ENCODE results near the gene UPK3A.
"Not testable (repeated sequence)": the region's sequence is repeated elsewhere in the genome, so short reads cannot be mapped to it uniquely, and the experiment has no call there.

Gene UPK3A

DNA sequence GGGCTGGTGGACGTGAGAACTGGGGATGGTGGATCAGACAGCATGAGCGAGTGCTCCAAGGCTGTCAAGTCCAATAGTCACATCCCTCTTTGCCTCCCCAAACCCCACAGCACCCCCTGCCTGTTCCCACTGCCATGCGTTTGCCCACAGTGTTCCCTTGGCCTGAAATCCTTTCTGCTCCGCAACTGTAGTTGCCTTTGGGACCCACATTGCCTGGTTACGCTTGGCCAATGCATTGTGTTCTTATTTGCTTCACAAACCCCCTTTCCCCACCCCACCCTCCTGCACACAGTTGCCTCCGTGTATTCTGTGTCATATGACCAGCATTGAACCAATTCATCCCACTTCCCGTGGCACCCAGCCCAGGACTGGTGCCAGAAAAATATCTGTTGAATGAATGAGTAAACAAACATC lies 42.0 kb upstream of the UPK3A start:
- peaks cover 15% of the 10 kb centered on the region for H3K4me1 ChIP-seq (ENCODE audit: control insufficient read depth, low read depth, low read length)
- H3K9ac ChIP-seq (ENCODE audit: low read length), result no peak overlapping the region
- H3K36me3 ChIP-seq (ENCODE audit: control insufficient read depth, low read depth, low read length), result no peaks in the 10 kb centered on the region
- H3K9me3 ChIP-seq (ENCODE audit: control insufficient read depth, low read depth, low read length), result no peaks in the 10 kb centered on the region
- H3K27me3 ChIP-seq (ENCODE audit: control insufficient read depth, insufficient read depth, low read length), result peaks cover 18% of the 10 kb centered on the region
- no peak overlapping the region for H3K4me3 ChIP-seq (ENCODE audit: low read length)
- no peak overlapping the region for H3K27ac ChIP-seq (ENCODE audit: low read length)

DNA sequence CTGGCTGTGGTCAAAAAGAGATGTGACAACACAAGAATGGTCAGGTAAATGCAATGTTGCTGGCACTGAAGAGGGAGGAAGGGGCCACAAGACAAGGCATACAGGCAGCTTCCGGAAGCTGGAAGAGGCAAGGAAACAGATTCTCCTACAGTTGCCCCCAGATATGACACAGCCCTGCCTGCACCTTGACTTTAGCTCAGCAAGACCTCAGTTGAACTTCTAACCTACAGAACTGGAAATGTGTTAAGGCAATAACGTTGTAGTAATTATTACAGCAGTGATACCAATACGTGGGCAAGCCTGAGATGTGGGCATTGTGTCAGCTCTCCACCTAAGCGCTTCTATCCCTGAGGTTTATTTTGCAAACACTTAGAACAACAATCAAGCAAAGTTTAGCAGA lies 39.8 kb upstream of the UPK3A start:
- H3K27me3 ChIP-seq (ENCODE audit: control insufficient read depth, insufficient read depth, low read length), result peaks cover 14% of the 10 kb centered on the region
- H3K9ac ChIP-seq (ENCODE audit: low read length), result no peak overlapping the region
- H3K36me3 ChIP-seq (ENCODE audit: control insufficient read depth, low read depth, low read length), result no peaks in the 10 kb centered on the region
- H3K4me3 ChIP-seq (ENCODE audit: low read length), result no peak overlapping the region
- no peaks in the 10 kb centered on the region for H3K9me3 ChIP-seq (ENCODE audit: control insufficient read depth, low read depth, low read length)
- no peak overlapping the region for H3K27ac ChIP-seq (ENCODE audit: low read length)
- peaks cover 5% of the 10 kb centered on the region for H3K4me1 ChIP-seq (ENCODE audit: control insufficient read depth, low read depth, low read length)

DNA sequence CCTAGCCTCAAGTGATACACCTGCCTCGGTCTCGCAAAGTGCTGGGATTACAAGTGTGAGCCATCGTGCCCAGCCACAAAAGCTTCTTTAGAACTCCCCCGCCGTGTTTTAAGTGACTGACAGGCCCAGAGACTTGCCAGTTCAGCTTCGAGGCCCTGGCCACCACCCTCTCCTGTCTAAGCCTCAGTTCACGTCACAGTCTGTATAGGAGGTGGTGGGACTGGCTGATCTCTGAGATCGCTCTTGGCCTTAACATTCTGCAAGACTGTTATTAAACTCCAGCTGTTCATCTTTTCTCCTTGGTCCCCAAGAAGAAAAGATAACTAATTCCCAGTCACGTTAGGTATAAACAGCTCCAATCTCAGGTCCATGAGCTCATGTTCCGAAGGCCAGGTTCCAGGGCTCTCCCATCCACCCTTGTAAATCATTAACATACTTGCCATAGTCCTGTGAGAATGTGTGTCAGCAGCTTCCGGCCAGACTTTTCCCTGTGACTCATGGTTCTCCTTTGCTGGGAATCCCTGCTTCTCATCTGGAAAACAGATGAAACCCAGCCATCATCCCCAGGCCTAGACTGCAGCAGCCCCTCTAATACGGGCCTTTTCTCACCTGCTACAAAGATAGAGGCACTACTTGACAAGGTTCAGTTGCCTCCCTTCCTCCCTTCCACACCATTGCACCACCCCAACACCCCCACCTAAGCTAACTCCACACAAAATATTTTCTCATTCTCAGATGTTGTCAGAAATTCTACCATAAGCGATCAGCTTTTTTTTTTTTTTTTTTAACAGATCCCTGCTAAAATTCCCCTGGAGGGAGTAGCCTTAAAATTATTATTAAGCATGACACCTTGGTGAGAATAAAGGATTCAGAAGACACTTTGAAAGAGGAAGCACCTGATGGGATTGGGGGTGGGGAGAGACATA lies 38.4 kb upstream of the UPK3A start:
- Histone ChIP-seq H3K27ac (ENCODE audit: low read length) (no peak overlapping the region), H3K4me1 (ENCODE audit: control insufficient read depth, low read depth, low read length) (peaks cover 3% of the 10 kb centered on the region)

DNA sequence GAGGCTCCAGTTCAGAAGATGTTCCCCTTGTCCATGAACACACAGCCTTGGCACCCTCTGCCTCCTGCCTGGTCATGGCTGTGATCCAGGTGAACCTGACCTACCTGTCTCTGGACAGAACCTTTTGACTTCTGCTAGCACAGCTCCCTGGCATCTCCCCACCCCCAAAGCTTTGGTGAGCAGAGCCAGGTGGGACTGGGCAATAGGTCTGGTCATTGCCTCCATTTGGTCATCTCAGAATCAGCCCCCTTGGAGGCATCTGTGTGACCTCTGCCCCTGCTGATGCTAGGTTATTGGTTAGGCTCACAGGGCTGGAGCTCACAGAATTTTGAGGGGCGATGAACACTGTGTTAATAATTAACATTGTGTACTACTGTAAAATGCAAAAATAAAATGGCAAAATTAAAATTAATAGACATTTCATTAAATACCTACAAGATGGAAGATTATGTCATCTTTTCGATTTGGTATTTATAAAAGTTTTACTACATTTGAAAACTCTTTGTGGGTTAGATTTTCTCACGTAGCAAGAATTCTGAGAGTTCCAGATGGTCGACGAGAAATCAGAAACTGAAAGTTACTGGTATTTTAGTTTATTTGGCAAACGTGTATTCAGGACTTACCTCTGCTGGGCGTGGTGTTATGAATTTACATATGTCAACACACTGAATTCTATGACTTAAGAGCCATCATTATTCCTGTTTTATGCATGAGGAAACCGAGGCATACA lies 35.8 kb upstream of the UPK3A start:
- no peaks in the 10 kb centered on the region for H3K4me1 ChIP-seq (ENCODE audit: control insufficient read depth, low read depth, low read length)
- H3K9ac ChIP-seq (ENCODE audit: low read length), result no peak overlapping the region
- no peaks in the 10 kb centered on the region for H3K9me3 ChIP-seq (ENCODE audit: control insufficient read depth, low read depth, low read length)
- no peaks in the 10 kb centered on the region for H3K27me3 ChIP-seq (ENCODE audit: control insufficient read depth, insufficient read depth, low read length)
- H3K27ac ChIP-seq (ENCODE audit: low read length), result no peak overlapping the region
- H3K36me3 ChIP-seq (ENCODE audit: control insufficient read depth, low read depth, low read length), result no peaks in the 10 kb centered on the region
- H3K4me3 ChIP-seq (ENCODE audit: low read length), result no peak overlapping the region

More for the DNA sequence above, 38.4 kb upstream of the UPK3A start:
- H3K4me3 ChIP-seq (ENCODE audit: low read length), result no peak overlapping the region
- H3K9ac ChIP-seq (ENCODE audit: low read length), result no peak overlapping the region
- no peaks in the 10 kb centered on the region for H3K9me3 ChIP-seq (ENCODE audit: control insufficient read depth, low read depth, low read length)
- no peaks in the 10 kb centered on the region for H3K36me3 ChIP-seq (ENCODE audit: control insufficient read depth, low read depth, low read length)
- peaks cover 9% of the 10 kb centered on the region for H3K27me3 ChIP-seq (ENCODE audit: control insufficient read depth, insufficient read depth, low read length)

DNA sequence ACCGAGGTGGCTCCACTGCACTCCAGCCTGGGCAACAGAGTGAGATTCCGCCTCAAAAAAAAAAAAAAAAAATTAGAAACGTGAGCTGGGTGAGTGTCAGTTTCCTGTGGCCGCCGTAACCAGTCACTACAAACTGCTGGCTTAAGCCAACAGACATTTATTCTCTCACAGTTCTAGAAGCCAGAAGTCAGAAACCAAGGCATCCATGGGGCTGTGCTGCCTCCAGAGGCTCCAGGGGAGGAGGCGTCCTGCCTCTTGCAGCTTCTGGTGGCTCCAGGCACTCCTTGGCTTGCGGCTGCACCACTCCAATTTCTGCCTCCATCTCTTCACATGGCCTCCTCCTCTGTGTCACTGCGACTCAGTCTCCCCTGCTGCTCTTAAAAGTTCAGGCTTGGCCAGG lies 32.9 kb upstream of the UPK3A start:
- Histone ChIP-seq H3K27me3 (ENCODE audit: control insufficient read depth, insufficient read depth, low read length) (no peaks in the 10 kb centered on the region), H3K4me3 (ENCODE audit: low read length) (no peak overlapping the region), H3K9ac (ENCODE audit: low read length) (no peak overlapping the region), H3K4me1 (ENCODE audit: control insufficient read depth, low read depth, low read length) (no peaks in the 10 kb centered on the region), H3K9me3 (ENCODE audit: control insufficient read depth, low read depth, low read length) (no peaks in the 10 kb centered on the region), H3K27ac (ENCODE audit: low read length) (no peak overlapping the region), H3K36me3 (ENCODE audit: control insufficient read depth, low read depth, low read length) (no peaks in the 10 kb centered on the region)

DNA sequence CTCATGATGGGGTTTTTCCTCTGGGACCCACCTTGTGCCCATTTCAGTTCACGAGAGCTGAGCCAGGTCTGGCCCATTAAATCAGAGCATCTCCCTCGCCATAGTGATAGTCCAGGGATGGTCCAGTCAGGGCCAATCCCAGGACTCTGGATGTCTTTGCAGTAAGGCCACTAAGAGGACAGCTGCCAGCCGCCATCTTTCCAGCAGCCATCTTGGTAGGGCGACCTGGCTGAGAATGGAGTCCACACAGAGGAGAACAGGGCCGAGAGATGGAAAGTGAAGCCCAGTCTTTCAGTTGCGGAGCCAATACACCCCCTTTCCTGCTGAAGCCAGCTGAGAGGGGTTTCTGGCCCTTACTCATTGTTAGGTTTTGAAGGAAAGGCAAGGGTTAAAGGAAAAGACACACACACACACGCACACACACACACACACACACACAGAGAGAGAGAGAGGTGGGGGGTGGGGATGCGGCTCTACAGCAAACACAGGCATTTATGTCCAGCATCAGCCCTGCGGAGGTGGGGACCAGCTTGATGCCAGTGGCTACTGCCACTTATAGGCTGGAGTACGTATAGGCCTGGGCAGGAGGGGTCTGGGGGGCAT lies 31.6 kb upstream of the UPK3A start:
- H3K9ac ChIP-seq (ENCODE audit: low read length), result no peak overlapping the region
- H3K27me3 ChIP-seq (ENCODE audit: control insufficient read depth, insufficient read depth, low read length), result no peaks in the 10 kb centered on the region
- H3K4me3 ChIP-seq (ENCODE audit: low read length), result no peak overlapping the region
- H3K27ac ChIP-seq (ENCODE audit: low read length), result no peak overlapping the region
- no peaks in the 10 kb centered on the region for H3K9me3 ChIP-seq (ENCODE audit: control insufficient read depth, low read depth, low read length)
- no peaks in the 10 kb centered on the region for H3K36me3 ChIP-seq (ENCODE audit: control insufficient read depth, low read depth, low read length)
- H3K4me1 ChIP-seq (ENCODE audit: control insufficient read depth, low read depth, low read length), result no peaks in the 10 kb centered on the region

DNA sequence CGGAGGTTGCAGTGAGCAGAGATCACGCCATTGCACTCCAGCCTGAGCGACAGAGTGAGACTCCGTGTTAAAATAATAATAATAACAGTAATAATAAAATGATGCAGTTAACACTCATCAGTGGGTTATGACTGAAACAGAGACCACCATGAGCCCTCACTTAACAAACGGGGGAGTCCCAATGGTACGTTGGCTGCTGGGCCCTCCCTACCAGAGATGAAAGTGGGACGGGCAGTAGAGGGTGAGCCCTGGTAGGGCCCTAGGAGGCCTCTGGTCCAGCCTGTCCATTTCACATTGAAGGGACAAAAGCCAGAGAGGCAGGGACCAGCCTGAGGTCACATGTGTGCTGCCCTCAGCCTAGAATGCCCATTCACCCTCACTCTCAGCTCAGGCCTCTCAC lies 30.4 kb upstream of the UPK3A start:
- Histone ChIP-seq H3K9me3 (ENCODE audit: control insufficient read depth, low read depth, low read length) (no peaks in the 10 kb centered on the region), H3K36me3 (ENCODE audit: control insufficient read depth, low read depth, low read length) (no peaks in the 10 kb centered on the region), H3K4me3 (ENCODE audit: low read length) (no peak overlapping the region), H3K27ac (ENCODE audit: low read length) (no peak overlapping the region), H3K4me1 (ENCODE audit: control insufficient read depth, low read depth, low read length) (no peaks in the 10 kb centered on the region), H3K9ac (ENCODE audit: low read length) (no peak overlapping the region), H3K27me3 (ENCODE audit: control insufficient read depth, insufficient read depth, low read length) (no peaks in the 10 kb centered on the region)

DNA sequence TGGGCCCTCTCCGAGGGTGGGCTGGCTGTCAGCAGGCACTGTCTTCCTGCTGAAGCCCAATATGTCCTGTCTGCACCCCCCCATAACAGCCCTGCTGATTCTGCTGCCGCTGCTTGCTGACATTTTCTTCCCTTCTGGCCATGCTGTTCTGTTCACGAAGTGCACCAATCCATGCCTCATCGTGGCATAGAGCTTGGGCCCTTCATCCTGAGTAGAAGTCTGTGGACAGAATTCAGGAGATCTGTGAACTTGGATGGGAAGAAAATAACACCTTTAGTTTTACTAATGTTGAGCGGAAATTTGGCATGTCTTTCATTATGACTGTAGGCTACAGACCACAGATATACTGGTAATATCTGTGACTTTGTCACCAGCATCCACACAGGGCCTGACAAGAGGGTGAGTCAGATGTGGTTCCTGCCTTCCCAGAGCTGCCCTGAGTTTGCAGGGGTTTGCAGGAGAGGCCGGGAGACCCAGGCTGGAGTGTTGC lies 29.9 kb upstream of the UPK3A start:
- no peak overlapping the region for H3K4me3 ChIP-seq (ENCODE audit: low read length)
- H3K27me3 ChIP-seq (ENCODE audit: control insufficient read depth, insufficient read depth, low read length), result no peaks in the 10 kb centered on the region
- no peaks in the 10 kb centered on the region for H3K36me3 ChIP-seq (ENCODE audit: control insufficient read depth, low read depth, low read length)
- H3K9me3 ChIP-seq (ENCODE audit: control insufficient read depth, low read depth, low read length), result no peaks in the 10 kb centered on the region
- no peaks in the 10 kb centered on the region for H3K4me1 ChIP-seq (ENCODE audit: control insufficient read depth, low read depth, low read length)
- H3K27ac ChIP-seq (ENCODE audit: low read length), result no peak overlapping the region
- H3K9ac ChIP-seq (ENCODE audit: low read length), result no peak overlapping the region

DNA sequence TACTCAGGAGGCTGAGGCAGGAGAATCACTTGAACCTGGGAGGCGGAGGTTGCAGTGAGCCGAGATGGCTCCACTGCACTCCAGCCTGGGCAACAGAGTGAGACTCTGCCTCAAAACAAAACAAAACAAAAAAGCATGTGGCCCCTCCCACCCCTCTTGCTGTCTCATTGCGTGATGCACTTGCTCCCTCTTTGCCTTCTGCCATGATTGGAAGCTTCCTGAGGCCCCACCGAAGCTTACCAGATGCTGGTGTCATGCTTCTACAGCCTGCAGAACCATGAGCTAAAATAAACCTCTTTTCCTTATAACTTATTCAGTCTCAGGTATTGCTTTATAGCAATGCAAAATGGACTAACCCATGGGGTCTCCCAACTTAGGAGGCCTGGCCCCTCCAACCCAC lies 26.8 kb upstream of the UPK3A start:
- H3K27me3 ChIP-seq (ENCODE audit: control insufficient read depth, insufficient read depth, low read length); H3K36me3 ChIP-seq (ENCODE audit: control insufficient read depth, low read depth, low read length); H3K4me3 ChIP-seq (ENCODE audit: low read length); H3K4me1 ChIP-seq (ENCODE audit: control insufficient read depth, low read depth, low read length); H3K27ac ChIP-seq (ENCODE audit: low read length); H3K9ac ChIP-seq (ENCODE audit: low read length); H3K9me3 ChIP-seq (ENCODE audit: control insufficient read depth, low read depth, low read length): not testable (repeated sequence)

DNA sequence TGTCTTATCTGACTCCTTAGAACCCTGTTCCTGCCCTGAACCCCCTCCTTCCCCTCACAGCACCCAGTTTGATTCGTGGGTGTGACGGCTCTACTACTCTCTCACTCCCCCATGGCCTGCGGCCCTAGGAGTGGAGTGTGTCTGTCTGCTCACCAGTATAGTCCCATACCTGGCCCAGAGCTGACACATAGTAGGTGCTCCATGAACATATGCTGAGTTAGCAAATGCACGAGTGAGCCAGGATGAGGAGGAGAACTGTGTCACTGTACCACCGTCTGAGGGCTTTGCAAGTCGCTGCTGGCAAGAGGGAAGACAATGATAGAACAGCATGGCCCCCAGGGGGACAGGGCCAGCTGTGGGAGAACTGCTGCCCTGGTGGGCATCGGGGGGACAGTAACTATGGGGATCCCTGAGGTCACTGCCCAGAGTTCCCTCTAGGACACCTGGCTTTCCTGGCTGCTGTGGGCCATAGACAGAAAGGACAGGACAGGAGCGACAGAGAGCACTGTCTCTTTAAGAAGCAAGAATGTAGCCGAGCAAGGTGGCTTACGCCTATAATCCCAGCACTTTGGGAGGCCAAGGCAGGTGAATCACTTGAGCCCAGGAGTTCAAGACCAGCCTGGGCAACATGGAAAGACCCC lies 24.9 kb upstream of the UPK3A start:
- H3K27me3 ChIP-seq (ENCODE audit: control insufficient read depth, insufficient read depth, low read length), result peaks cover 10% of the 10 kb centered on the region
- no peak overlapping the region for H3K9ac ChIP-seq (ENCODE audit: low read length)
- H3K4me3 ChIP-seq (ENCODE audit: low read length), result no peak overlapping the region
- no peak overlapping the region for H3K27ac ChIP-seq (ENCODE audit: low read length)
- no peaks in the 10 kb centered on the region for H3K9me3 ChIP-seq (ENCODE audit: control insufficient read depth, low read depth, low read length)
- H3K4me1 ChIP-seq (ENCODE audit: control insufficient read depth, low read depth, low read length), result peaks cover 5% of the 10 kb centered on the region
- H3K36me3 ChIP-seq (ENCODE audit: control insufficient read depth, low read depth, low read length), result no peaks in the 10 kb centered on the region

DNA sequence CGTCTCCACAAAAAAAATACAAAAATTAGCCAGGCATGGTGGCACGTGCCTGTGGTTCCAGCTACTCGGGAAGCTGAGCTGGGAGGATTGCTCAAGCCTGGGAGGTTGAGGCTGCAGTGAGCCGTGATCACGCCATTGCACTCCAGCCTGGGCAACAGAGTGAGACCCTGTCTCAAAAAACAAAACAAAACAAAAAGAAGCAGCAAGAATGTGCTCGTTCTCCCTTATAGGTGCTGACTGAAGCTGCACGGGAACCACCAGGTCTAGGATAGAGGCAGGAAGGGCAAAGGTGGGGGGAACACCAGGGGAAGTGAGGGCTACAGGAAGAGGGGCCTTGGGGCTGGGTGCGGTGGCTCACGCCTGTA lies 24.4 kb upstream of the UPK3A start:
- H3K4me1 ChIP-seq (ENCODE audit: control insufficient read depth, low read depth, low read length); H3K4me3 ChIP-seq (ENCODE audit: low read length); H3K27ac ChIP-seq (ENCODE audit: low read length); H3K9ac ChIP-seq (ENCODE audit: low read length); H3K9me3 ChIP-seq (ENCODE audit: control insufficient read depth, low read depth, low read length); H3K36me3 ChIP-seq (ENCODE audit: control insufficient read depth, low read depth, low read length): not testable (repeated sequence)
- peaks cover 10% of the 10 kb centered on the region for H3K27me3 ChIP-seq (ENCODE audit: control insufficient read depth, insufficient read depth, low read length)

All from iPS-18a (cell line).